Thoracic aorta (tissue), 2 donors: Measurements from ENCODE around the gene TNIK. TPM values are rescaled to one million over a fixed set of nuclear protein-coding genes. Genes with fewer than 3 reads are reported as not detected.

ENCODE experiments used
- ATAC-seq: fragments of 150-250 bp; one replicate; pipeline ENCODE4 v1.8.0; 2017; ENCODE audit warnings: low read depth; ENCODE audit not compliant: insufficient number of reproducible peaks, low FRiP score
- DNase-seq: peaks from one replicate; pipeline ENCODE4 v3.0.0-alpha.2; 2020; ENCODE audit warnings: low spot score
- H3K27ac ChIP-seq, 2 donors: fragments of 200-600 bp; sonication (generic); 1 replicate in 1 of 2; 2 replicates in 1 of 2; pipeline ENCODE4 v1.5.1; 2016; ENCODE audit warnings: mild to moderate bottlenecking in 2 of 2, moderate library complexity in 2 of 2
- H3K27me3 ChIP-seq: fragments of 200-600 bp; sonication (generic); replicated peaks from 2 replicates; pipeline ENCODE4 v1.6.0; 2016; ENCODE audit warnings: mild to moderate bottlenecking; ENCODE audit not compliant: insufficient read depth
- H3K36me3 ChIP-seq: fragments of 200-600 bp; sonication (generic); one replicate; pipeline ENCODE4 v1.5.1; 2016
- H3K4me1 ChIP-seq, 2 donors: fragments of 200-600 bp; sonication (generic); 1 replicate in 1 of 2; 2 replicates in 1 of 2; pipeline versions ENCODE4 v1.5.1 to v1.6.0; 2016; ENCODE audit warnings: low read depth in 2 of 2, mild to moderate bottlenecking in 1 of 2; ENCODE audit not compliant: control insufficient read depth in 1 of 2
- H3K4me3 ChIP-seq: fragments of 200-600 bp; sonication (generic); 2 replicates; pipeline ENCODE4 v1.5.1; 2016; ENCODE audit warnings: mild to moderate bottlenecking
- H3K9me3 ChIP-seq: fragments of 200-600 bp; sonication (generic); 2 replicates; pipeline ENCODE4 v1.5.1; 2016
- CTCF ChIP-seq: fragments of 200-600 bp; sonication (generic); IDR thresholded peaks from one replicate; pipeline ENCODE4 v1.5.1; 2019; ENCODE audit warnings: antibody characterized with exemption
- total RNA-seq, 2 donors: library from RNA; depleted of rRNA; stranded (reverse); fragments of >200 nt; gene quantifications; one replicate each; pipeline versions ENCODE4 v1.1.0 to v1.2.3, GENCODE V29; 2016

TNIK gene
- total RNA-seq, 2 donors from 2014 or later = 18.3 to 21.7 TPM

GRCh38 chr3:171213907-171214306 is 246.3 kb downstream of the TNIK start:
- no peak overlapping the region for H3K27ac ChIP-seq
- H3K36me3 ChIP-seq = no peaks in the 10 kb centered on the region
- TF ChIP-seq CTCF = no peak
- no peak overlapping the region for H3K4me3 ChIP-seq
- DNase-seq (no peak), ATAC-seq (no peak)
- H3K27me3 ChIP-seq = no peaks in the 10 kb centered on the region
- no peaks in the 10 kb centered on the region for H3K9me3 ChIP-seq
- H3K4me1 ChIP-seq = no peaks in the 10 kb centered on the region

- Histone ChIP-seq H3K4me1 (no peaks in the 10 kb centered on the region), H3K9me3 (no peaks in the 10 kb centered on the region), H3K36me3 (no peaks in the 10 kb centered on the region), H3K27ac (no peak overlapping the region), H3K27me3 (no peaks in the 10 kb centered on the region), H3K4me3 (no peak overlapping the region)
- TF ChIP-seq CTCF = no peak
- ATAC-seq = no peak
- no peak for DNase-seq
Measured at GRCh38 chr3:171213178-171213577, 247.0 kb downstream of the TNIK start.

DNA sequence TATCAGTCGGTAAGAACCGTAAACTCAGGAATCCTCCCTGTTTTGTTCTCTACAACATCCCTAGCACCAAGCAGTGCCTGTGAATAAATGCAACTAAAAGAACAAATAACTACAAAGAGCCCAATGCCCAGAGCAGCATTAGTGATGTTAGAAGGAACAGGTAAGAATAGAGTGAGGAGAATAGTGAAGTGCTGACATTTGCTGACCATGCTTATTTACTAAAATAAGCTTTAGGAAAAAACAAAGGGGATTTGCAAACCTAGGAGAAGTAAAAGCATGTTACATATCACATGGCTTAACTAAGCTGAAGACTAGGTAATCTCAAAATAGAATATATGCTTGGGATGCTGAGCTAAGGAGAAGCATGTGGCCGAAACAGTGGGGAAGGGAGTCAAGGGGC is 247.6 kb downstream of the TNIK start:
- no peak for TF ChIP-seq CTCF
- DNase-seq = no peak
- Histone ChIP-seq H3K36me3 (no peaks in the 10 kb centered on the region), H3K27ac (no peak overlapping the region), H3K4me3 (no peak overlapping the region), H3K27me3 (no peaks in the 10 kb centered on the region), H3K9me3 (no peaks in the 10 kb centered on the region), H3K4me1 (no peaks in the 10 kb centered on the region)
- ATAC-seq = no peak

- ATAC-seq (no peak), DNase-seq (no peak)
- peaks cover 0 to 7% of the 10 kb centered on the region in 2 donors for H3K4me1 ChIP-seq
- TF ChIP-seq CTCF = no peak
- H3K4me3 ChIP-seq = no peak overlapping the region
- no peaks in the 10 kb centered on the region for H3K27me3 ChIP-seq
- no peaks in the 10 kb centered on the region for H3K36me3 ChIP-seq
- H3K9me3 ChIP-seq = no peaks in the 10 kb centered on the region
- H3K27ac ChIP-seq = no peak overlapping the region
Measured at GRCh38 chr3:171206283-171206682, 253.9 kb downstream of the TNIK start.

GRCh38 chr3:171204942-171205341 is 255.3 kb downstream of the TNIK start:
- no peak for TF ChIP-seq CTCF
- H3K4me3 ChIP-seq = no peak overlapping the region
- H3K27me3 ChIP-seq = no peaks in the 10 kb centered on the region
- no peaks in the 10 kb centered on the region for H3K36me3 ChIP-seq
- DNase-seq (no peak), ATAC-seq (no peak)
- peaks cover 0 to 7% of the 10 kb centered on the region in 2 donors for H3K4me1 ChIP-seq
- no peak overlapping the region for H3K27ac ChIP-seq
- H3K9me3 ChIP-seq = no peaks in the 10 kb centered on the region
